ENCODE data around the gene TXNDC11.

TXNDC11 gene

DNA sequence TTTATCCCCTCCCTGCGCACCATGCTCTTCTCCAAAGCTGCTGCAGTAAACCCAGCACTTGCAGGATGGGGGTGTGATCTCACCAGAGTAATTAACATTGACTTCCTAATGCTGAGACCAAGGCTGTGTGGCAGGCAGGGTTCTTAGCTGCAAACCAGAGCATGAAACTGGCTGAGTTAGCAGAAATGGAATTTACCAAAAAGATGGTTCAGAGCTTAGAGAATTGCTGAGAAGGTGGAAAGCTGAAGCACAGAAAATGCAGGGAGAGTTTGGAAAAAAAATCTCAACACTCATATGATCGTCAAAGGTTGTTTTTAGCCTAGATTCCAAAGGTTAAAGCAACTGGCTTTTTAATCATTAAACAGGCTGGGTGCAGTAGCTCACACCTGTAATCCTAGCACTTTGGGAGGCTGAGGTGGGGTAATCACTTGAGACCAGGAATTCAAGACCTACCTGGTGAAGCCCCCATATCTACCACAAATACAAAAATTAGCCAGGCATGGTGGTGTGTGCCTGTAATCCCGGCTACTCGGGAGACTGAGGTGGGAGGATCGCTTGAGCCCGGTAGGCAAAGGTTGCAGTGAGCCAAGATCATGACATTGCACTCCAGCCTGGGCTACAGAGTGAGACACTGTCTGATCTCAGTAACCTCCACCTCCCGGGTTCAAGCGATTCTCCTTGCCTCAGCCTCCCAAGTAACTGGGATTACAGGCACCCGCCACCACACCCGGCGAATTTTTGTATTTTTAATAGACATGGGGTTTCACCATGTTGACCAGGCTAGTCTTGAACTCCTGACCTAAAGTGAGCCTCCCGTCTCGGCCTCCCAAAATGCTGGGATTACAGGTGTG, 6.0 kb upstream of the TXNDC11 start:
- no peak for DNase-seq

DNA sequence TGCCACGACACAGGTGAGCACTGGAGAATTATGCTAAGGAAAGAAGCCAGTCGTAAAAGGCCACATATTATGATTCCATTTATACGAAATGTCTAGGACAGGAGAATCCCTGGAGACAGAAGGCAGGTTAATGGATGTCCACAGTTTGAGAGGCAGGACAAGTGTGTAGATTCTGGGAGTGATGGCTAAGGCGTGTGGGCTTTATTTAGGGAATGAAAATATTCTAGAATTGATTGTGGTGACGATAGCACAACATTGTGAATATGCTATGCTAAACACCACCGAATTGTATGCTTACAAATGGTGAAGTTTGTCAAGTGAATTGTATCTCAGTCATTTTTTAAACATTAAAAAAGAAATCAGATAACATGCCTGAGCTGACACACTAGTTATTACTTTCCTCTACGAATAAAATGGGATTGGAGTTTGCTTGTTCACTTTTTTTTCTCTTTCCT, 5.3 kb upstream of the TXNDC11 start:
- no peak for DNase-seq

DNA sequence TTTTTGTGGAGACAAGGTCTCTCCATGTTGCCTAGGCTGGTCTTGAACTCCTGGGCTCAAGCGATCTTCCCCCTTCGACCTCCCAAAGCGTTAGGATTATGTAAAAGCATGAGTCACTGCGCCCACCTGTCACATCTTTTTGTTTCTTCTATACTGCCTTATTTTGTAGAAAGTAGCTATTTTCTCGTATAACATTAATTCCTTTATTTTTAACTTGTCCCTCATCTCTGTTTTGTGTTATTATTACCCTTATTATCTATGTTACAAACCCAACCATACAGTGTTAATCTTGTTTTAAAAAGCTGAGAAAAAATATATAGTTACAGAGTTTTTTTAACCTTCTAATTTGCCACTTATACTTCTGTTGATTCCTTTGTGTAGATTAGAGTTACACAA, 1.4 kb upstream of the TXNDC11 start:
- DNase-seq = no peak

DNA sequence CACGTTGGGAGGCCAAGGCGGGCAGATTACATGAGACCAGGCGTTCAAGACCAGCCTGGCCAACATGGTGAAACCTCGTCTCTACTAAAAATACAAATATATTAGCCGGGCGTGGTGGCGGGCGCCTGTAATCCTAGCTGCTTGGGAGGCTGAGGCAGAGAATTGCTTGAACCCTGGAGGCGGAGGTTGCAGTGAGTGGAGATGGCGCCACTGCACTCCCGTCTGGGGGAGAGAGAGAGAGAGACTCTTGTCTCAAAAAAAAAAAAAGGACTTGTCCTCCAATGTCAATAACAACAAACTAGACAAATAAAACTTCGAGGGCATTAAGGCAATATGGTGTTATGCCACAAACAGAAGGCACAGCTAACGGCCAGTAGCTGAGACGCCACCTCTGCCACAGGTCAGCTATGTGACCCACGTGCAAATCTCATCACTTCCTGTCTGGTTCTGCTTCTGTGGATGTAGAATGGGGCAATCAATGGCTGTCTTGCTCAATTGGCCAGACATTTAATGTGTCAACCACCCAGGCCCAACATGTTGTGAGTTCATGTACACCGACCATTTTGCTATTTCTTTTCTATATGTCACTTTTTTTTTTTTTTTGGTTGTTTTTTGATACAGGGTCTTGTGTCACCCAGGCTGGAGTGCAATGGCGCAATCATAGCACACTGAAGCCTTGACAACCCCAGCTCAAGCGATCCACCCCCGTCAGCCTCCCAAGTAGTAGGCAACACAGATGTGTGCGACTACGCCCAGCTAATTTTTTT, 834 bp upstream of the TXNDC11 start:
- DNase-seq = peak; percentile 22

DNA sequence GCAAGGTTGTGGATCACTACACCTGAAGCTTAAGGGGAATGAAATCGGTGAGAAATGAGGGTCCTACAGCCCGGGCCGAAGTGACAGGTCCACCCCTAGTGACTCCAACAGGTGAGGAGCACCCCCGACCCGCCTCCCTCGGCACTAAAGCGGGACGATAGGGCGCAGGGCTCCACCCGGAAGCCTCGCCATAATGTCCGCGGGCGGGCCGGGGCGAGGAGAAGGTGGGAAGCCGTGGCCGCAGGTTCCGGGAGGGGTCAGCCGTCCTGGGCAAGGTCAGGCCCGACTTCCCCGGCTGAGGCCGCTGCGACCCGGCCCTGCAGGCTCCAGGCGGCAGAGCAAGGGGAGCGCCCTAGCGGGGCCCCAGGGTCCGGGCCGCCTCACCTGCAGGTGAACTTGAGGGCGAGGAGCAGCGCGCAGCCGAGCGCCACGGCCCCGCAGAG, 543 bp downstream of the TXNDC11 start:
- peak; percentile 59 to 62 for DNase-seq

DNA sequence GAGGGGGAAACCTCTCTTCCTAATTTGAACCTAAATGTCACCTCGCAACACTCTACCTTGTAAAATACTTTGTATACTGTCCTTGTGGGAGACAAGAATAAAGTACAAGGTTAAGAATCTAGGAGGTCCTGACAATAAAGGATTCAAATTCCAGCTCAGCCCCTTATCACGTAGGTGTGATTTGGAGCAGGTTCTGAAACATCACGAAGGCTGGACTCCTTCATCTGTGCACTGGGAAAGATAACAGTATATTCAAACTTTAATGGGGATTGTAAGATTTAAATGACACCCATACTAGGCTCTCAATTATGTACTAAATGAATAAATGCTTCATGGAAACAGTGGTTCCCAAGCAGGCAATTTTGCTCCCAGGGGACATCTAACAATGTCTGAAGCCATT, 2.1 kb downstream of the TXNDC11 start:
- DNase-seq = no peak

DNA sequence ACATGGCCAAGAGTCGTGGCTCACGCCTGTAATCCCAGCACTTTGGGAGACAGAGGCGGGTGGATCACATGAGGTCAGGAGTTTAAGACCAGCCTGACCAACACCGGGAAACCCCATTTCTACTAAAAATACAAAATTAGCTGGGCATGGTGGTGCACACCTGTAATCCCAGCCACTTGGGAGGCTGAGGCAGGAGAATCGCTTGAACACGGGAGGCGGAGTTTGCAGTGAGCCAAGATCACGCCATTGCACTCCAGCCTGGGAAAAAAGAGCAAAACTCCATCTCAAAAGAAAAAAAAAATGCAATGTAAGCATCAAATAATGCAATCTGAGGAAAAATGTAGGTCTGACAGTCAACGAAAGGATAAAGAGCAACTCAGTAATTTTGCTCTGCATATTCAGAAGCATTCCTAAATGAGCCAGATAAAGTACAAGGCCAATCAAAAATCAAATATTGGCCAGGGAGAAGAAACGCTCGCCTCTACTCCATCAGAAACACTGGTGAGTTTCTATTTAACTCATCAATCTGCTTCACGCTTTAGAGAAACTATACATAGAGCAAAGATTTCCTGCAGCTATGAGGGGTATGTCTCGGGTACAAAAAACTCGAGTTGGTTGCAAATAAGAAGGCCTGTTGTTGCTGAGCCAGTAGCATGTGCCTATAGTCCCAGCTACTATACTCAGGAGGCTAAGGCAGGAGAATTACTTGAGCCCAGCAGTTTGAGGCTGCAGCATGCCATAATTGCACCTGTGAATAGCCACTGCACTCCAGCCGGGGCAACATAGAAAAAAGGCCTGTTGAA, 3.7 kb downstream of the TXNDC11 start:
- no peak for DNase-seq

DNA sequence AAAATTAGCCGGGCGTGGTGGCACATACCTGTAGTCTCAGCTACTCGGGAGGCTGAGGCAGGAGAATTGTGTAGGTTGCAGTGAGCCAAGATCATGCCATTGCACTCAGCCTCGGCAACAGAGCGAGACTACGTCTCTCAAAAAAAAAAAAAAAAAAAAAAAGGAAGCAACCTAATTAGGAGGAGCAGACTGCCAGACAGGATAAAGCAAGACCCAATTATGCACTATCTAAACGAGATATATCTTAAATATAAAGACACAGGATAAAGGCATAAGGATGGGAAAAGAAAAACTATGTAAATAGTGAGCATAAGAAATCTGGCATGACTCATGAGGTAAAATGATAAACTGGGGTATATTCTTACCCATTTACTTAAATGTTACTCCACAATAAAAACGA, 4.9 kb downstream of the TXNDC11 start:
- DNase-seq = no peak

DNA sequence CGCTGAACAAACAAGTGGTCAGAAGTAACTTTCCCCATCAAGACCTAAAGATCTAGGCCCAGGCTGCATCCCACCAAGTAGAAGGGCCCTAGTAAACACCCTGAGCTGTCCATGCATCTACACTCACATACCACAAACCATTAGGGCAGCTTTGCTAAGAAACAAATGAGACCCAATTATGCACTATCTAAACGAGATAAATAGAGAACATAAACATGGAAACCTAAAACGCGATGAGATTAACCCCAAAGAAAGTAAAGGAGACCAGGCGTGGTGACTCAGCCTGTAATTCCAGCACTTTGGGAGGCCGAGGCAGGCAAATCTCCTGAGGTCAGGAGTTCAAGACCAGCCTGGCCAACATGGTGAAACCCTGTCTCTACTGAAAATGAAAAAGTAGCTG, 5.8 kb downstream of the TXNDC11 start:
- no peak for DNase-seq

DNA sequence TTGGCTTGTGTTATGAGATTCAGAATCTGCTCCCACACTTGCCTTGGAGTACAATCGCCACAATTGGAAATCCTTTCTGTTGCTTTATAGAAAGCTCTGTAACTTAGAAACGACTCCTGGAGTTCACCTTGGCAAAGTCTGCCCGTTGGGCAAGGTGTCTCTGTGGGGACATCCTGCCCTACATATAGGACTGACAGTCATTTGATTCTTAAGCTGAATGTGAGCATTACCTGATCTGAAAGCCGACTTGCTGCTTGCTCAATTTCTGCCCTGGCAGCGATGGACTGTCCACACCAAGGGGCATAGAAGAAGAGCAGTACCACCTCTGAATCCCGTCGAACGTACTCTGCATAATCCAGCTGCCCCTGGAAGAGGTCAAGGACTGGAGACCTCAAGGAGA, 6.9 kb downstream of the TXNDC11 start:
- no peak for DNase-seq

DNA sequence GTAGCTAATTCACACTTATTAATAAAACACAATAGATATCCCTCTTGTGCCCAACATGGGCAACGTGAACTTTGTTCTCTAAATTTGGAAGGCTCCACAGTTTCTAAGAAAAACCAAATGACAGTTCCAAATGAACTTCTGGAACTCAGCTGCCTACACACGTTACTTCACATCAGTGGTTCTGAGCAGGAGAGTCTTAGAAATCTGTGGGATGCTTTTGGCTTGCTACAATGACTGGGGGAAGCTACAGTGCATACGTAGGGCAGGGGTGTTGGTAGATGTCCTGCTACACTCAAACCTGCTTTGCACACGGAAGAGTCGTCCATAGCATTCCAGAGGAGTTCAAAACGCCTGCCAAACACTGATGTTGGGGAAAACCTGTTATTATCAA, 8.0 kb downstream of the TXNDC11 start:
- no peak for DNase-seq

DNA sequence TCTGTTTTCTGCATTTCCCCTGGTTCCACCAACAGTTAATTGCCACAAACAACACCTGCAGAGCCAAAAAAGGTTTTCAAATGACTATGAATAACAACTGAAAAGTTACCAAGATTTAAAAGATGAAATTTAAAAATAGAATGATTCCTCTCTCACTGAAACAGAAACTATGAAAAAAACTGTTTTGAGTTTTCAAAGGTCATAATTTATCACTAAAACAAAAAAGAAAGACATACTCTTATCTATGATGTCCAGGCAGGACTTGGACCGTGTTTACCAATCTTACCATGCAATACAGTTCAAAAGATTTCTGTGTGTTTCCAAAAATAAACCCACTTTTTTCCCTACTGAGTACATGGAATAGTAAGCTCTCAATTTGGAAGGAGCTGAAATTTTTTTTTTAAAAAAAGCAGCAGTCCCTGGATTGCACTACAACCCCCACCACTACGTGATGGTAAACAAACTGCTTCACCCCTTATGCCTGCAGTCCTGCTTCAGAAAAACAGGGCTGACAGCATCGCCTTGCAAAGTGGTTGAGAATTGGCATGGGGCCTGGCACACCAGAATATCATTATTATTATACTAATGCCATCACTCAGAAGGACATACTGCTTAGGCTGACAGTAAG, 8.5 kb downstream of the TXNDC11 start:
- no peak for DNase-seq

DNA sequence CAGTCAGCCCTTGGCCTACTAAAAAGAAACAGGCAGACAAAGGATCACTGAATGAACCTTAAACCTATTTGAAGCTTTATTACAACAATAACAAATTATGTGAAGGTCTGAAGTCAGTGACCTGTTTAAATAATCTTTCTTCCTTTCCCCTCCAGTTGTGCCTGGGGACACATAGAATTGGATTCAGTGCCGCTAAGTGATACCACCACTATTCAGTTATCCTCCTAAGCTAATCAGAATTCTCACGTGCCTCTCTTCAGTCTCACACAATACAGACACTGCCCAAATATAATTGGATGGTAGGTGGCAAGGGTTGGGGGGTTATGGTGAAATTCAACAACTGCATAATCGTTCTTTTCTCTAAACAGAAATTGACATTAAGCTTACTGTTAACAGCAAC, 11.4 kb downstream of the TXNDC11 start:
- no peak for DNase-seq

DNA sequence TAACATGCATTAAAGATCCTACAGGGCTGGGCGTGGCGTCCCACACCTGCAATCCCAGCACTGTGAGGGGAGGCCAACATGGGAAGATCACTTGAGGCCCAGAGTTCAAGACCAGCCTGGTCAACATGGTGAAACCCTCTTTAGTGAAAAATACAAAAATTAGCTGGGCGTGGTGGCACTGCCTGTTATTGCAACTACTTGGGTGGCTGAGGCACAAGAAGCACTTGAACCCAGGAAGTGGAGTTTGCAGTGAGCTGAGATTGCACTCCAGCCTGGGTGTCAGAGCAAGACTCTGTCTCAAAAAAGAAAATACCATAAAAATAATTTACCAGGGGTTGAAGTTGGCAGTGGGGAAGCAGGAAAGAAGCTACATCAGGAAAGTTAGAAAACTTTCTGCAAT, 12.9 kb downstream of the TXNDC11 start:
- no peak for DNase-seq

DNA sequence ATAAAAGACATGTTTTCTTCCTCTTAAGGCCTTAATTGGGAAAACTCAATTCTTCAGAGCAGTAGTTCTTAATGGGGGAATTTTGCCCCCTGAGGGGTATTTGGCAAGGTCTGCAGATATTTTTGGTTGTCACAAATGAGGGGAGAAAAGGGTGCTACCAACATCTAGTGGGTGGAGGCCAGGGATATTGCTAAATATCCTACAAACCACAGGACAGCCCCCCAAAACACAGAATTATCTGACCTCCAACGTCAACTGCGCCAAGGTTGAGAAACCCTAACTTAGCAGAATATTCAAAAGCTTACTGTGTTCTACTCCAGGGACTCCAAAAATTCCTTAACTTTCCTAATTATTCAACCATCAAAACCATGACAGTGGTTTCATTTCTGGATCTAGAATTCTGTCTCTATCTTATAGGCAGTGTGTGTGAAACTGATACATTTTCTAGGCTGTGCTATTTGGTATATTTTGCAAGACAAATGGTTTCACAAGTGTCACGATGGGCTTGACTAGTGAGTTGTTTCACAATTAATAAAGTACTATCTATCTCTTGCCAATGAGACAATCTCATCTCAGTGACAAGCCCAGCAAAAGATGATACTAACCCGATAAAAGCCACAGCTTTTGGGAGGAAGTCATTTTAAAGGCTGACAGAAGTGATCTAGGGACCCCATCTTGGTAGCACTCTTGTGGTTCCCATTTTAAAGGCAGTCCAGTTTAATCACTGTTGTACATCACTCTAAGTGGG, 14.7 kb downstream of the TXNDC11 start:
- DNase-seq = no peak

DNA sequence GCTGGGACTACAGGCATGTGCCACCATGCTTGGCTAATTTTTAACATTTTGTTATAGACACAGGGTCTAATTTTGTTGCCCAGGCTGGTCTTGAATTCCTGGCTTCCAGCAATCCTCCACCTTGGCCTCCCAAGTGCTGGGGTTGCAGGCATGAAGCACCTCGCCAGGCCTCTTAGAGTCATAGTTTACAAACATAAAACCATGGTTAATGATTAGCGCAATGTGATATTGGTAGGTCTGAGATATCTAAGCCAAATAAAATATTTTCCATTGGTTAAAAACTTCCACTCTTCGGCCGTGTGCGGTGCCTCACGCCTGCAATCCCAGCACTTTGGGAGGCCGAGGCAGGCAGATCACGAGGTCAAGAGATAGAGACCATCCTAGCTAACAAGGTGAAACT, 16.6 kb downstream of the TXNDC11 start:
- no peak for DNase-seq

DNA sequence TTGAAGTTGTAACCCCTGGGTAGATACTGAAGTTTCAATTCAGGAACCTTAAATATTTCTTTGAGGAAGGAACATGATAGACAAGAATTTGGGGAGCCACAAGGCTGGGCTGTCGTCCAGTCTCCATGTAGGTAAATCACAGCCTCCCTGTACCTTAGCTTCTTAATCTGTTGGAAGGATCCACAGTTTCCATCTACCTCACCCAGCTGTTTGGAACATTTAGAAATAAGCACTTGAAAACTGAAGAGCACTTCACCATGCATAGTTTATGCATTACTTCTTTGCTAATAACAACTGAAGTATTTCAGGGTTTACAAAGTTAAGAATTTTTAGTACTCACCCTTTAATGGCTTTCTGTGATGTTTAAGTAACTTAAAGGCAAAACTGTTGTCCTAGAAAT, 17.2 kb downstream of the TXNDC11 start:
- DNase-seq = no peak

DNA sequence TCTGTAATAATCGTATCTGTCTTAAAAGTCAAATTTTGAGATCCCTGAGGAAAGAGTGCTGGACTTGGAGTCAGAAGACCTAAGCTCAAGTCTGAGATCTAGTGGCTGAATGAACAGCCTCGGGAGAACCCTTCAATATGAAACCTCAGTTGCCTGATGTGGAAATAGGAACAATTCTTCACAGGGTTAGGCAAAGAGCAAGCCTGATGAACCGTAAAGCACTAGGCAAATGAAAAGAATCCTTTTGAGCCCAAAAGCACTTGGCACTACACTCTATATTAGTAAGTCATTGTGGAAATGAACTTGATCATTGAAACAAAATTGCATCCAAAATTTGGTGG, 20.2 kb downstream of the TXNDC11 start:
- DNase-seq = no peak

DNA sequence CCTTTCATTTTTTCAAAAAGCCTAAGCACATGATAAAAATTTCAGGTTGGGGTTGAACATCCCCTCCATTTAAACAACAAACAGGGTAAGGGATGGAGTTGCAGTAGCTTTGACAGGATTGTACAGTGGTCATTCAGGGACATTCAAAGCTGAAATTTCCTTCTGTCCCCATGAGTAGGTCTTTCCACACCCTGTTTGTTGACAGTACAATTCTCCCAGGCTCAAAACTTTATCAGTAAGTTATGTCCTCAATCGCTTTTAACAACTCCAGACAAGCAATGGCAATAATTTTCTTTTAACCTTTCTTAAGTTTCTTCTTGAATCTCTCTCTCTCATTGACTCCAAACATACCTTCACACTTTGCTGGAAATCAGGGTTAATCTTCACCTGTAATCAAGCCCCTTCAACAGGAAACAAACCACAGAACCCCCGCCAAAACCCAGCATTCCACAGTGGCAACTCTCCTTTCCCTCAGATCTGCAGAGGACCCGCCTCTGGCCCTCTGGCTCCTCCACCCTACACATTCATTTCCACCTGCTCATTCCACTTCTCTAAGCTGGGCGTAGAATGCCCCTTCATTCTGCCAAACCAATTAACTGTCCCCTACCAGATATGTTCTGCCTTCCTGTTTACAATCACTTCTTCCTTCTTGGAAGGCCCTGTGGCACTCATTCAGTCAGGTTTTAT, 20.7 kb downstream of the TXNDC11 start:
- DNase-seq = no peak

DNA sequence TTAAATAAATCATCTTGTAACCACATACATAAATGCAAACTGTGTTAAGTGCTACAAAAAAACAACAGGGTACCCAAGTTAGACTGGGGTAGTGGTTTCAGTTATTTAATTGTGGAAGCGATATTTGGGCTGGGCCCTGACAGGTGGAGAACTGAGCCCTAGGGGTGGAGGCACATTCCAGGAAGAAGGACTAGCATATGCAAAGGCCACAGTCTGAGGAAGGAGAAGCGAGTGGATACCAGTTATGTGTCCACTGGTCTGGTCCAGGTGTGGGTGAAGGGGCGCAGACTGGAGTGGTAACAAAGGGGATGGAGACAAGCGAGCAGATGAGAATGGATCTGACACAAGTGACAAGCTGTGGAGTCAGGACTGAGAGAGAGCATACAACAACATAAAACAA, 22.9 kb downstream of the TXNDC11 start:
- no peak for DNase-seq

DNA sequence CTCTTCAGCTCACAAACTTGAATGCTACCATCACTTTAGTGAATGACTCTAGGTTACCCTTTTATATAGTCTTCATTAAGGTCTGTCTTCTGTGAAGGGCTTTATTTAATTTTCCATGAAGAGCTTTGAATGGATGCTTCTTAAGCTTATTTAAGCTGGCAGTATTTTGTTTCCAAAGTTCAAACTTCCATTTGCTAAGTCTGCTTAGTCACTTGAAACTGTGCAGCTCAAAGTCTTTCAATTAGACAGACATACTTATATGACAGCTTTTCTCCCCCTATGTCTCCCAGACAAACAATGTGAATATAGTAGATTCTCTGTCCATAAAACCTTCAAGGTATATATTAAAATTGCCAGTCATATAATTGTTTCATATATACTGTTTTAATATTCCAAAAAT, 23.5 kb downstream of the TXNDC11 start:
- DNase-seq = no peak

DNA sequence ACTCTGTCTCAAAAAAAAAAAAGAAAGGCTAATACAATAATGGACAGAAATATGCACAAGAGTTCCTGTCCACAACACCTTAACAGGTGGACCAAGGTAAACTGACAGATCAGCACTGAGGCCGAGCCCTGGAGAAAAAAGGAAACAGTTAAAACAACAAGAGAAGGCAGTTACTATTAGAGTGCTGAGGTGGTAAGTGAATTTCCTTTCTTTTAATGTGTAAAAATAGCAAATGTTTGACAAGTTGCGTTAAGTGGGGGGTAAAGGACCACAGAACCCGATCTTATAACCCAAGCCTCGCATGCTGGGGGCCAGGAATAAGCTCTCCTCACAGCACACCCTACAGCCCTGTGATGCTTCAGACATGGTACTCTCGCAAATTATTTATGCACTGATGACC, 24.8 kb downstream of the TXNDC11 start:
- no peak for DNase-seq
